Naive thymus-derived CD4-positive, alpha-beta T cell (primary cell): ENCODE measurements around the gene SH3RF3. TPM values are rescaled to one million over a fixed set of nuclear protein-coding genes. Genes with fewer than 3 reads are reported as not detected.
A peak's percentile ranks its signal among the peaks of the same experiment; 100 is the strongest.

Experiments
- ATAC-seq: fragments of 150-1000 bp; cut with Tn5 transposase; 2 replicates; pipeline ENCODE4 v1.10.0; 2021; ENCODE audit warnings: mild to moderate bottlenecking, moderate library complexity
- CTCF ChIA-PET: fragments of 350-600 bp; sonication (Branson Sonifier 250); formaldehyde crosslinking; loops from one replicate; lab custom pipeline; 2021; ENCODE audit warnings: antibody characterized with exemption; lab: Charles Lee
- POLR2A ChIA-PET: fragments of 350-600 bp; sonication (Branson Sonifier 250); formaldehyde crosslinking; loops from one replicate; lab custom pipeline; 2021; ENCODE audit warnings: antibody characterized with exemption, inconsistent platforms; lab: Charles Lee
- DNase-seq, 9 donors: peaks; one replicate each; pipeline versions ENCODE4 v3.0.0 to v3.0.0-alpha.2; 2020 to 2022; ENCODE audit warnings: mixed read lengths in 1 of 9
- H3K27ac ChIP-seq: one replicate; pipeline ENCODE4 v1.7.0; 2013; ENCODE audit warnings: mild to moderate bottlenecking, low read depth, low read length, moderate library complexity
- H3K27me3 ChIP-seq, 2 donors: one replicate each; pipeline ENCODE4 v1.7.0; 2013; ENCODE audit warnings: low read length in 2 of 2, mild to moderate bottlenecking in 2 of 2, moderate library complexity in 2 of 2; ENCODE audit not compliant: control insufficient read depth in 2 of 2, insufficient read depth in 2 of 2
- H3K36me3 ChIP-seq, 3 experiments: 1 replicate in 2 of 3; 2 replicates in 1 of 3; pipeline ENCODE4 v1.7.0; 2013; ENCODE audit warnings: low read length in 3 of 3, mild to moderate bottlenecking in 3 of 3, moderate library complexity in 1 of 3; ENCODE audit not compliant: insufficient read depth in 3 of 3, control insufficient read depth in 2 of 3
- H3K4me1 ChIP-seq, 2 donors: one replicate each; pipeline ENCODE4 v1.7.0; 2013; ENCODE audit warnings: low read length in 2 of 2, mild to moderate bottlenecking in 2 of 2, moderate library complexity in 1 of 2; ENCODE audit not compliant: control insufficient read depth in 2 of 2, insufficient read depth in 2 of 2
- H3K4me3 ChIP-seq: 2 replicates; pipeline ENCODE4 v1.7.0; 2013; ENCODE audit warnings: mild to moderate bottlenecking, low read length
- H3K9me3 ChIP-seq, 3 experiments: 1 replicate in 2 of 3; 2 replicates in 1 of 3; pipeline ENCODE4 v1.7.0; 2013; ENCODE audit warnings: low read length in 3 of 3; ENCODE audit not compliant: control insufficient read depth in 2 of 3
- H3K27ac Mint-ChIP-seq, 9 donors: one replicate each; pipeline ENCODE4 v1.8.0; 2020 to 2022; ENCODE audit warnings: mixed read lengths in 9 of 9, mild to moderate bottlenecking in 8 of 9, moderate library complexity in 5 of 9, inconsistent platforms in 2 of 9
- H3K27me3 Mint-ChIP-seq, 5 donors: one replicate each; pipeline ENCODE4 v1.8.0; 2021 to 2022; ENCODE audit warnings: mixed read lengths in 5 of 5, mild to moderate bottlenecking in 1 of 5
- H3K36me3 Mint-ChIP-seq, 5 donors: one replicate each; pipeline ENCODE4 v1.8.0; 2020 to 2022; ENCODE audit warnings: mixed read lengths in 5 of 5, mild to moderate bottlenecking in 3 of 5, inconsistent platforms in 1 of 5
- H3K4me1 Mint-ChIP-seq, 7 donors: one replicate each; pipeline ENCODE4 v1.8.0; 2020 to 2022; ENCODE audit warnings: mixed read lengths in 7 of 7, mild to moderate bottlenecking in 3 of 7, inconsistent platforms in 1 of 7
- H3K4me3 Mint-ChIP-seq, 10 donors: one replicate each; pipeline ENCODE4 v1.8.0; 2020 to 2022; ENCODE audit warnings: mild to moderate bottlenecking in 10 of 10, mixed read lengths in 10 of 10, moderate library complexity in 6 of 10, inconsistent platforms in 2 of 10
- H3K9me3 Mint-ChIP-seq, 11 donors: one replicate each; pipeline ENCODE4 v1.8.0; 2020 to 2022; ENCODE audit warnings: mixed read lengths in 11 of 11, mild to moderate bottlenecking in 4 of 11, inconsistent platforms in 1 of 11, moderate library complexity in 1 of 11
- intact Hi-C, 2 donors: fragments of 100-400 bp; cut with micrococcal nuclease; formaldehyde crosslinking; loops; one replicate each; pipeline ENCODE4 v1.15.1; 2023
- polyA plus RNA-seq, 2 donors: library from polyadenylated mRNA; unstranded; fragments of 300-500 nt; fragmentation: Illumina TruSeq; gene quantifications; one replicate each; pipeline ENCODE4 v1.2.3, GENCODE V29; 2021
- total RNA-seq, 6 experiments: library from RNA in 5 of 6; stranded (reverse) in 5 of 6; gene quantifications; 1 replicate in 5 of 6; 2 replicates in 1 of 6; pipeline ENCODE4 v1.2.3 and lab custom pipeline; 2021 to 2026

Gene SH3RF3
- total and polyA plus RNA-seq, 7 experiments from 2014 or later, result 0.19 to 11.5 (median 4.8) TPM

DNA sequence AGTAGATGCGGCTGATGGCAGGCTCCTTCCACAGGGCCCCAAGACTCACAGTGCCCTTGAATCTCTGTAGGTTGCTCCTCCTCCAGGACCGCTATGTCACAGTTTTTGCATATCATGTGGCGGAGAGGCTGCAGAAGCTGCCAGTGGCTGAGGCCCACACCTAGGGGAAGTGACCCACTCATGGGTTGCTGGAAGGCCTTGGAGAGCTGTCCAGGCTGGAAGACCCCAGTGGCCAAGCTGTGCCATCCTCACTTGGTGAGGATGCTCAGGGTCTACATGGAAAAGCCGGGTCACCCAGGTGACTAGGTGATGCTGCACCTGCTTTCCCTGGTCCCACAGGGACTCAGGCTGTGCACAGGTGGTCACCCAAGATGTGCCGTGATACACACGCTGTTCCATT lies 394.1 kb downstream of the SH3RF3 start:
- Histone ChIP-seq H3K36me3 (no peaks in the 10 kb centered on the region), H3K4me1 (no peaks in the 10 kb centered on the region), H3K27ac (no peak overlapping the region), H3K9me3 (no peaks in the 10 kb centered on the region), H3K27me3 (no peaks in the 10 kb centered on the region), H3K4me3 (no peak overlapping the region)
- peaks cover 0 to 6% (median 0%) of the 10 kb centered on the region in 5 donors for H3K27me3 Mint-ChIP-seq
- no peaks in the 10 kb centered on the region for H3K4me1 Mint-ChIP-seq
- ChIA-PET POLR2A (no interaction called here), CTCF (interaction anchor here (1.1 kb wide), 1 partner anchor 395 kb away, joined by 3 read pairs; no protein-coding TSS in a partner anchor)
- no peak for DNase-seq
- ATAC-seq, result no peak
- no peak overlapping the region for H3K27ac Mint-ChIP-seq
- H3K36me3 Mint-ChIP-seq, result no peaks in the 10 kb centered on the region
- H3K4me3 Mint-ChIP-seq, result no peak overlapping the region
- intact Hi-C loops, result no loop called here
- H3K9me3 Mint-ChIP-seq, result no peaks in the 10 kb centered on the region

DNA sequence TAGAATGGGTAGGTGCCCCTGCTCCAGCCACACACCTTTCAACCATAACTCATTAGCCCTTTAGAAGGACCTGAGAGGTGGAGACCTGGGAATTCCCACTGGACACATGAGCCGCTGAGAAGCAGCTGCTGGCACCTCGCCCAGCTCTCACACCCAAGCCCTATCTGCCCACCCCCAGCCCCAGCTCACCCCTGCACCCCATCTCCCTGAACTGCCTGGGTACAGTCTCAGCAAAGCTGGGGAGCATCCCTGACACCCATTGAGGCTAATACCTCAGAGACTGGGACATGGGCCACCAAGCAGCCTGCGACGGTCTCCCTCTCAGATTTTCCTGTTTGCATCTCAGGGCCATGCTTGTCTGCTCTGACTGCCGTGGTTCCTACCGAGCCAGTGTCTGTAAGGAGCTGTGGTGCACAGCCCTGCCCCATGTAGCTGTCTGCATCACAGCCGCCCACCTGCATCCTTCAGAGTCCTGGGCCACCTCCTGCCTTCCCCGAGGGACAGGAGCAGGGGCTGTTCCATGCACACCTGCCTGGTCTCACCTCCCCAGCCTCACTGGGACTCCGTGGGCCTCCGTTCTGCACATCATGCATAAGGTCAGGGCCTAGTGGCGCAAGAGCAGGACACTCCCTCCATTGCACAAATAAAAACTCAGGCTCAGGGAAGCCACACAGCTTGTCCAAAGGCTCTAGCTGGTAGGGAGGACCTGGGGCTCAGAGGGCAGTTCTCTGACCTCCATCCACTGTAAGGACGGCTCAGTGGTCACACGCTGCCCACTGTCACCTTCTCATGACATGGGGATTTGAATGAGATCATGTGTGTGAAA lies 394.7 kb downstream of the SH3RF3 start:
- Histone ChIP-seq H3K27me3 (no peaks in the 10 kb centered on the region), H3K36me3 (no peaks in the 10 kb centered on the region), H3K4me1 (no peaks in the 10 kb centered on the region), H3K9me3 (no peaks in the 10 kb centered on the region), H3K27ac (no peak overlapping the region), H3K4me3 (no peak overlapping the region)
- peaks cover 0 to 6% (median 0%) of the 10 kb centered on the region in 5 donors for H3K27me3 Mint-ChIP-seq
- no peaks in the 10 kb centered on the region for H3K36me3 Mint-ChIP-seq
- DNase-seq (no peak), ATAC-seq (peak; percentile 16)
- H3K27ac Mint-ChIP-seq, result no peak overlapping the region
- H3K9me3 Mint-ChIP-seq, result no peaks in the 10 kb centered on the region
- intact Hi-C loops, result no loop called here
- no peaks in the 10 kb centered on the region for H3K4me1 Mint-ChIP-seq
- no peak overlapping the region for H3K4me3 Mint-ChIP-seq
- POLR2A ChIA-PET, result no interaction called here
- CTCF ChIA-PET, result interaction anchor here (1.1 kb wide), 1 partner anchor 395 kb away, joined by 3 read pairs; no protein-coding TSS in a partner anchor

DNA sequence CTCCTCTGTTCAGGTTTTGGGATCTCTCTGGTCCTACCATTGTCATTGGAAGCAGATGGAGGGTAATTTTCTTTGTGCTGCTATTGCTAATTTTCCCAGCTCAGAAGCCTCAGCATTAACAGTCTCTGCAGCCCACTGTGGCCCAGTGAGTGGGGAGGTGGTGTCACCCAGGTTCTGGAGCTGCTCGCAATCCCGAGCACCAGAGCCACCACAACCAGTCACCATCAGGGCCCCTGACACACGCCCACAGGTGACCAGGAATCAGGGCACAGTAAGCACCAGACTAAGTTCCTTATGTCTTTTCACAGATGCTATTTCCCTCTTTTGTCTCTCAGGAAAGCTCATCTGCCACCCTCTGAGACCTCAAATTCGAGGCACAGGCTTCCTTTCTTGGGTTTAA lies 396.8 kb downstream of the SH3RF3 start:
- Mint-ChIP-seq H3K27me3 (peaks cover 0 to 11% (median 4%) of the 10 kb centered on the region in 5 donors), H3K36me3 (no peaks in the 10 kb centered on the region), H3K4me1 (no peaks in the 10 kb centered on the region), H3K4me3 (no peak overlapping the region), H3K9me3 (no peaks in the 10 kb centered on the region), H3K27ac (no peak overlapping the region)
- no peaks in the 10 kb centered on the region for H3K27me3 ChIP-seq
- ChIA-PET CTCF (no interaction called here), POLR2A (no interaction called here)
- no peaks in the 10 kb centered on the region for H3K9me3 ChIP-seq
- no peak overlapping the region for H3K4me3 ChIP-seq
- ATAC-seq, result no peak
- H3K4me1 ChIP-seq, result no peaks in the 10 kb centered on the region
- no peaks in the 10 kb centered on the region for H3K36me3 ChIP-seq
- no peak overlapping the region for H3K27ac ChIP-seq
- DNase-seq, result no peak
- intact Hi-C loops, result no loop called here

DNA sequence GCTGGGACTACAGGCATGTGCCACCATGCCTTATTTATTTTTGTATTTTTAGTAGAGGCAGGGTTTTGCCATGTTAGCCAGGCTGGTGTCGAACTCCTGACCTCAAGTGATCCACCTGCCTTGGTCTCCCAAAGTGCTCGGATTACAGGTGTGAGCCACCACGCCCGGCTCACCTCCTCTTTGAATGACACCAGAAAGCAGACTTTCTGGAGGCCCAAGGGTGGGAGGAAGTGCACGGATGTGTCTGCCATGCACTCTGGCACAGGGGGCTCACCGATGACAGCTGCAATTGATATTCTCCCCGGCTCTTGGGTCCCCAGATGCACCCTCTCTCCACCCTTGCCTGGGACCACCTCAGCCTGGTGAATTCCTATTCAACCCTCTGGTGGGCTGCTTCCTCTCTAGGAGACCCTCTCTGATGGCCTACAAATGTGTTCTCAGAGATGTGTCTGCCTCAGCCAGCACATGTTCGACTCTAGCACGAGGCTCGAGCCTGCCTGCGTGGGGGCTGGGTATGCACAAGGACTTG lies 397.5 kb downstream of the SH3RF3 start:
- Mint-ChIP-seq H3K9me3 (no peaks in the 10 kb centered on the region), H3K4me1 (no peaks in the 10 kb centered on the region), H3K27me3 (peaks cover 0 to 11% (median 4%) of the 10 kb centered on the region in 5 donors), H3K36me3 (no peaks in the 10 kb centered on the region), H3K4me3 (no peak overlapping the region), H3K27ac (no peak overlapping the region)
- CTCF ChIA-PET, result no interaction called here
- H3K4me1 ChIP-seq, result no peaks in the 10 kb centered on the region
- intact Hi-C loops, result no loop called here
- H3K27me3 ChIP-seq, result no peaks in the 10 kb centered on the region
- POLR2A ChIA-PET, result no interaction called here
- H3K27ac ChIP-seq, result no peak overlapping the region
- no peaks in the 10 kb centered on the region for H3K36me3 ChIP-seq
- no peak overlapping the region for H3K4me3 ChIP-seq
- DNase-seq (no peak), ATAC-seq (no peak)
- H3K9me3 ChIP-seq, result no peaks in the 10 kb centered on the region

DNA sequence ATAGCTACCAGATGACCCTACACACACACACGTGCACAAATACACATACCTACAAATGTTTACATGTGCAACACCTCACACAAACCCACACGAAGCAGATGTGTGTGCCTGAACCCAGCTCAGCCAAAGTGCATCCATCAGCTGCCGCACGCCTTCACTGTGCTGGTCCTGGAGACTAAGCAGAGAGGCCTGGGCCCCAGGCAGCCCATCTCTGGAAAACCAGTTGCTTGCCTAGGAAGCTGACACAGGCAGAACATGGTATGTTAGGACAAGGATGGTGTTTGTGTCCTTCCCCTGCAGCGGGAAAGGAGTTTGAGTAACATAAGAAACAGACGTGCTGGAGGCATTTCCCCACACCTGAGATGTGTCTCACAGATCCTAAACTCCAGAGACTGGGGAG lies 398.1 kb downstream of the SH3RF3 start:
- ATAC-seq (no peak), DNase-seq (no peak)
- no peaks in the 10 kb centered on the region for H3K9me3 Mint-ChIP-seq
- H3K27ac ChIP-seq, result no peak overlapping the region
- H3K27me3 Mint-ChIP-seq, result peaks cover 0 to 11% (median 5%) of the 10 kb centered on the region in 5 donors
- ChIA-PET POLR2A (no interaction called here), CTCF (no interaction called here)
- no peaks in the 10 kb centered on the region for H3K4me1 Mint-ChIP-seq
- no peaks in the 10 kb centered on the region for H3K9me3 ChIP-seq
- H3K4me3 ChIP-seq, result no peak overlapping the region
- H3K36me3 ChIP-seq, result no peaks in the 10 kb centered on the region
- H3K27ac Mint-ChIP-seq, result no peak overlapping the region
- no peaks in the 10 kb centered on the region for H3K4me1 ChIP-seq
- no peaks in the 10 kb centered on the region for H3K27me3 ChIP-seq
- intact Hi-C loops, result no loop called here
- H3K36me3 Mint-ChIP-seq, result no peaks in the 10 kb centered on the region
- no peak overlapping the region for H3K4me3 Mint-ChIP-seq

DNA sequence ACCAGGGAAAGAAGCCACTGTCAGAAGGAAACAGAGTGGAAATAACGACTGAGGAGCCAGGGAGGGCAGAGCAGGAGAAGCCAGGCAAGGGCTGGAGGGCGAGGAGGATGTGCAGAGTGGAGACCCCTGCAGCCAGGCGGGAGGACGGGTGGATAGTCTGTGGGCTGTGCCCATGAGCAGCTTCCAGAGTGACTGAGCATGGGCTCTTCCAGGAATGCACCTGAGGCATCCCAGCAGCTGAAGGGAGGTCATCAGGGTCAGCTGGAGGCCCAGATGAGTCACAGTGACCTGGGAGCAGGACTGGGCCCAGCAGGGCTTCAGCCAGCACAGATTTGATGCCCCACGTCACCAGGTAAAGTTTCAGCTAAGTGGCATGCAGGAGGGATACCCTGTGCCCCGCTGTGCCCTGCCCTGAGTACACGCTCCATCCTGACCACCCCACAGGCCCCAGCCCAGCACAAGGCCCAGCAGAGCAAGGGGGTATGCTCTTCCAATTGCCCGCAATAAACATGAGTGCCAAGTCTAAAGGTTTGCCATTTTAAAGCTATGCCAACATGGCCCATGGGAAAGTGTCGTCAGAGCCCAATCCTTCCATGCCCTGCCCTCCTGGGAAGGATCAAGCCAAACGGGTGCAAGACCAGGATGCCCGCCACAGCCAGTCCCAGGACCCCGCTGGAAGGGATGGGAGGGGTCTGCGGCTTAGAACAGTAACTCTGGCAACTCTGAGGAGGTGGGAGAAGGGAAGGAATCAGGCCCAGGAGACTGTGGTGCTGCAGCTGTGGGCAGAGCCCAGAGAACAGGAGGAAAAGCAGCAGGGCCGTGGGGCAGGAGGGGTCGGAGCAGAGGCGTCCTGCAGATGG lies 399.1 kb downstream of the SH3RF3 start:
- H3K9me3 ChIP-seq, result no peaks in the 10 kb centered on the region
- Mint-ChIP-seq H3K27ac (no peak overlapping the region), H3K9me3 (no peaks in the 10 kb centered on the region), H3K36me3 (no peaks in the 10 kb centered on the region), H3K27me3 (peaks cover 0 to 11% (median 5%) of the 10 kb centered on the region in 5 donors), H3K4me3 (no peak overlapping the region), H3K4me1 (no peaks in the 10 kb centered on the region)
- CTCF ChIA-PET, result interaction anchor here (0.6 kb wide), 3 partner anchors 17 to 46 kb away, joined by 3 to 4 read pairs (median 3); no protein-coding TSS in a partner anchor
- no peak overlapping the region for H3K4me3 ChIP-seq
- no peaks in the 10 kb centered on the region for H3K36me3 ChIP-seq
- H3K27ac ChIP-seq, result no peak overlapping the region
- no peaks in the 10 kb centered on the region for H3K27me3 ChIP-seq
- POLR2A ChIA-PET, result no interaction called here
- no peak for DNase-seq
- no peak for ATAC-seq
- no peaks in the 10 kb centered on the region for H3K4me1 ChIP-seq
- intact Hi-C loops, result no loop called here
